Measurements from ENCODE around the gene PDE4D. TPM values are rescaled to one million over a fixed set of nuclear protein-coding genes. Genes with fewer than 3 reads are reported as not detected.

The PDE4D gene
- total RNA-seq, 1 experiment from 2014 or later, result 6.5 TPM

- ChIA-PET POLR2A (ENCODE audit: low non-redundant PET) (no interaction called here), CTCF (no interaction called here)
- H3K9me3 ChIP-seq (ENCODE audit: low read depth, low read length, poor library complexity, severe bottlenecking), result no peaks in the 10 kb centered on the region
- no peak overlapping the region for H3K27ac ChIP-seq (ENCODE audit: low read depth, low read length, poor library complexity, severe bottlenecking)
- H3K4me3 ChIP-seq (ENCODE audit: low read depth, low read length, poor library complexity, severe bottlenecking), result no peak overlapping the region
- BruUV-seq (replicated peaks), result no TSS peak
- intact Hi-C loops (cut with micrococcal nuclease; ENCODE audit: unreplicated experiment), result no loop called here
- no peaks in the 10 kb centered on the region for H3K36me3 ChIP-seq (ENCODE audit: insufficient read depth, low read length, poor library complexity, severe bottlenecking)
- peaks cover 7% of the 10 kb centered on the region for H3K4me1 ChIP-seq (ENCODE audit: insufficient read depth, low read length, poor library complexity, severe bottlenecking)
- no peak for DNase-seq (ENCODE audit: low spot score)
- no peaks in the 10 kb centered on the region for H3K27me3 ChIP-seq (replicated peaks; ENCODE audit: insufficient read depth, low read depth, low read length, poor library complexity)
- no peak for TF ChIP-seq EZH2 (IDR thresholded peaks at IDR 0.05; ENCODE audit: borderline replicate concordance, low read depth, low read length, poor library complexity, severe bottlenecking)
- no peak for TF ChIP-seq CTCF (conservative IDR thresholded peaks at IDR 0.05; ENCODE audit: low read depth, low read length)
Observed at GRCh38 chr5:59486508-59486907, 407.0 kb downstream of the PDE4D start.

GRCh38 chr5:59485629-59486439 lies 407.7 kb downstream of the PDE4D start:
- Histone ChIP-seq H3K36me3 (ENCODE audit: insufficient read depth, low read length, poor library complexity, severe bottlenecking) (no peaks in the 10 kb centered on the region), H3K4me3 (ENCODE audit: low read depth, low read length, poor library complexity, severe bottlenecking) (no peak overlapping the region), H3K4me1 (ENCODE audit: insufficient read depth, low read length, poor library complexity, severe bottlenecking) (peaks cover 7% of the 10 kb centered on the region), H3K27ac (ENCODE audit: low read depth, low read length, poor library complexity, severe bottlenecking) (no peak overlapping the region), H3K27me3 (replicated peaks; ENCODE audit: insufficient read depth, low read depth, low read length, poor library complexity) (no peaks in the 10 kb centered on the region), H3K9me3 (ENCODE audit: low read depth, low read length, poor library complexity, severe bottlenecking) (no peaks in the 10 kb centered on the region)
- DNase-seq (ENCODE audit: low spot score), result peak; percentile 24
- TF ChIP-seq CTCF (conservative IDR thresholded peaks at IDR 0.05; ENCODE audit: low read depth, low read length), result no peak
- intact Hi-C loops (cut with micrococcal nuclease; ENCODE audit: unreplicated experiment), result no loop called here
- BruUV-seq (replicated peaks), result no TSS peak
- POLR2A ChIA-PET (ENCODE audit: low non-redundant PET), result no interaction called here
- CTCF ChIA-PET, result no interaction called here

DNA sequence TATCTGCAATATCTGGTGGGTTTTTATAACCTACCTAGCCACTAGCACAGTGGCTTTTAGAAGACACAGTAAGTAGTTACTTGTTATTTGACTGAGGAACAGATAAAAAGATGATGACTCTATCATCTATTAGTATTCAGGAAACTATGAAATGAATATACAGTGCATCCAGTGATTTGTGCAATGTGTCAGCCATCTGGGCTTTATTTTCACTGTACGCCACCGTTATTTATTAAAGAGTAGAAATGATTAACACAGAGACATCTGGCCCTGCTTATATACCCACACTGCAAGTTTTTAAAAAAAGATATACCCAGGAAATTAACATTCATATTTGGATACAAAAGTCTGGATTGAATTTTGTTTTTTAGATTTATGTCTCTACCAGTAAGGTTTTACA lies 408.4 kb downstream of the PDE4D start:
- BruUV-seq (replicated peaks), result no TSS peak
- Histone ChIP-seq H3K4me1 (ENCODE audit: insufficient read depth, low read length, poor library complexity, severe bottlenecking) (peaks cover 7% of the 10 kb centered on the region), H3K4me3 (ENCODE audit: low read depth, low read length, poor library complexity, severe bottlenecking) (no peak overlapping the region), H3K36me3 (ENCODE audit: insufficient read depth, low read length, poor library complexity, severe bottlenecking) (no peaks in the 10 kb centered on the region), H3K27ac (ENCODE audit: low read depth, low read length, poor library complexity, severe bottlenecking) (no peak overlapping the region), H3K27me3 (replicated peaks; ENCODE audit: insufficient read depth, low read depth, low read length, poor library complexity) (no peaks in the 10 kb centered on the region), H3K9me3 (ENCODE audit: low read depth, low read length, poor library complexity, severe bottlenecking) (no peaks in the 10 kb centered on the region)
- intact Hi-C loops (cut with micrococcal nuclease; ENCODE audit: unreplicated experiment), result no loop called here
- no peak for DNase-seq (ENCODE audit: low spot score)
- no peak for TF ChIP-seq CTCF (conservative IDR thresholded peaks at IDR 0.05; ENCODE audit: low read depth, low read length)
- no peak for TF ChIP-seq EZH2 (IDR thresholded peaks at IDR 0.05; ENCODE audit: borderline replicate concordance, low read depth, low read length, poor library complexity, severe bottlenecking)
- ChIA-PET CTCF (no interaction called here), POLR2A (ENCODE audit: low non-redundant PET) (no interaction called here)
